Measurements from ENCODE around the gene PLIN5. TPM values are rescaled to one million over a fixed set of nuclear protein-coding genes. Genes with fewer than 3 reads are reported as not detected.

PLIN5 gene
- total and polyA plus RNA-seq, 2 donors (not counting 1 experiment from before 2014, with no cell fraction given) = not detected

DNA sequence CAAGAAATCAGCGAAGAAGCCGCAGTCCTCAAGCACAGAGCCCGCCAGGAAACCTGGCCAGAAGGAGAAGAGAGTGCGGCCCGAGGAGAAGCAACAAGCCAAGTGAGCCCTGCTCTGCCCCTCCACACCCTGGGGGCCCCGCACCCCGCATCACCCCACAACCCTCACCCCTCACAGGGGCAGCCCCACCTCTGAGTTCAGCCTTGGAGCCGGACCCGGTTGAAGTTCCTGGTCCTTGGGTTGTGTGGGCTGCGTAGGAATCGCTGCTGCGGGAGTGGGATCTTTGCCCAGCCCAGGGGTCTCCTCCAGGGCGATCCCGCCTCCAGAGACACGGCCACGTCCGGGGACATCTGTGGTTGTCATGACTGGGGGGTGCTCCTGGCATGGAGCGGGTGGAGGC is 38.7 kb downstream of the PLIN5 start:
- no peaks in the 10 kb centered on the region for H3K79me2 ChIP-seq (ENCODE audit: control insufficient read depth, insufficient read depth, low read length)
- no peak overlapping the region for H3K4me2 ChIP-seq (ENCODE audit: extremely low read depth, insufficient read depth, low read length)
- H4K20me1 ChIP-seq (ENCODE audit: control insufficient read depth, extremely low read depth, insufficient read depth, low read length) = no peaks in the 10 kb centered on the region
- H3K36me3 ChIP-seq (ENCODE audit: control insufficient read depth, insufficient read depth, low read length) = peaks cover 38% of the 10 kb centered on the region
- no peak overlapping the region for H3K9ac ChIP-seq (ENCODE audit: insufficient read depth, low read length)
- TF ChIP-seq, protein P1, sequence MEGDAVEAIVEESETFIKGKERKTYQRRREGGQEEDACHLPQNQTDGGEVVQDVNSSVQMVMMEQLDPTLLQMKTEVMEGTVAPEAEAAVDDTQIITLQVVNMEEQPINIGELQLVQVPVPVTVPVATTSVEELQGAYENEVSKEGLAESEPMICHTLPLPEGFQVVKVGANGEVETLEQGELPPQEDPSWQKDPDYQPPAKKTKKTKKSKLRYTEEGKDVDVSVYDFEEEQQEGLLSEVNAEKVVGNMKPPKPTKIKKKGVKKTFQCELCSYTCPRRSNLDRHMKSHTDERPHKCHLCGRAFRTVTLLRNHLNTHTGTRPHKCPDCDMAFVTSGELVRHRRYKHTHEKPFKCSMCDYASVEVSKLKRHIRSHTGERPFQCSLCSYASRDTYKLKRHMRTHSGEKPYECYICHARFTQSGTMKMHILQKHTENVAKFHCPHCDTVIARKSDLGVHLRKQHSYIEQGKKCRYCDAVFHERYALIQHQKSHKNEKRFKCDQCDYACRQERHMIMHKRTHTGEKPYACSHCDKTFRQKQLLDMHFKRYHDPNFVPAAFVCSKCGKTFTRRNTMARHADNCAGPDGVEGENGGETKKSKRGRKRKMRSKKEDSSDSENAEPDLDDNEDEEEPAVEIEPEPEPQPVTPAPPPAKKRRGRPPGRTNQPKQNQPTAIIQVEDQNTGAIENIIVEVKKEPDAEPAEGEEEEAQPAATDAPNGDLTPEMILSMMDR (conservative IDR thresholded peaks at IDR 0.05 in 1 of 2, IDR thresholded peaks at IDR 0.05 in 1 of 2; ENCODE audit: low read depth in 1 of 2, low read length in 2 of 2) = no peak
- no peak for TF ChIP-seq EZH2 (IDR thresholded peaks at IDR 0.05; ENCODE audit: low read length, missing control alignments)
- H3K27me3 ChIP-seq (ENCODE audit: control insufficient read depth, insufficient read depth, low read length) = no peaks in the 10 kb centered on the region
- no peak overlapping the region for H3K27ac ChIP-seq (ENCODE audit: insufficient read depth, low read length)
- no peaks in the 10 kb centered on the region for H3K9me3 ChIP-seq (ENCODE audit: control insufficient read depth, insufficient read depth, low read depth, low read length)
- H3K4me3 ChIP-seq (replicated peaks in 1 of 4; ENCODE audit: control extremely low read depth in 1 of 4, insufficient read depth in 1 of 4, low read depth in 3 of 4, low read length in 4 of 4) = no peak overlapping the region
- H3K4me1 ChIP-seq (ENCODE audit: control insufficient read depth, extremely low read depth, insufficient read depth, low read length) = no peaks in the 10 kb centered on the region
- no peak for DNase-seq (ENCODE audit: low read depth in 2 of 2)
- no peak overlapping the region for H2AFZ ChIP-seq (ENCODE audit: low read length)

DNA sequence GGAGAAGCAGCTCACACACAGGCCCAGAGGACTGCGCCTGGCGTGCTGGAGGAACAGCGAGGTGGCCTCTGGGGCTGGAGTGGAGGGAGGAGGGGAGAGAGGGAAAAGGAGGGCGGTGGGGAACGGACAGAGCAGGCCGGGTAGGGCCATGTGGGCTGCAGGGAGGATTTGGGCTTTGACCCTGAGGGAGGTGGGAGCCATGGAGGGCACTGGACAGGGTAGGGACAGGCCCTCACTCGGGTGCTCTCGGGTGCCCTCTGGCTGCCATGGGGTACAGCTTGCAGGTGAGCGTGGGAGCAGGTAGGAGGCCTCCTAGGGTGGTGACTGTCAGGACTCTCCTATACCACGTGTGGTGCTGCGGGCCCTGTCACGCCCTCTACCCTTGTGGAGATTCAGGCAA is 39.6 kb downstream of the PLIN5 start:
- Histone ChIP-seq H3K9me3 (ENCODE audit: control insufficient read depth, insufficient read depth, low read depth, low read length) (no peaks in the 10 kb centered on the region), H3K27me3 (ENCODE audit: control insufficient read depth, insufficient read depth, low read length) (no peaks in the 10 kb centered on the region), H3K4me2 (ENCODE audit: extremely low read depth, insufficient read depth, low read length) (no peak overlapping the region), H3K27ac (ENCODE audit: insufficient read depth, low read length) (no peak overlapping the region), H2AFZ (ENCODE audit: low read length) (no peak overlapping the region), H3K4me3 (replicated peaks in 1 of 4; ENCODE audit: control extremely low read depth in 1 of 4, insufficient read depth in 1 of 4, low read depth in 3 of 4, low read length in 4 of 4) (no peak overlapping the region), H3K79me2 (ENCODE audit: control insufficient read depth, insufficient read depth, low read length) (no peaks in the 10 kb centered on the region), H3K4me1 (ENCODE audit: control insufficient read depth, extremely low read depth, insufficient read depth, low read length) (no peaks in the 10 kb centered on the region), H3K36me3 (ENCODE audit: control insufficient read depth, insufficient read depth, low read length) (peaks cover 36% of the 10 kb centered on the region), H3K9ac (ENCODE audit: insufficient read depth, low read length) (no peak overlapping the region), H4K20me1 (ENCODE audit: control insufficient read depth, extremely low read depth, insufficient read depth, low read length) (no peaks in the 10 kb centered on the region)
- no peak for DNase-seq (ENCODE audit: low read depth in 2 of 2)
- no peak for TF ChIP-seq EZH2 (IDR thresholded peaks at IDR 0.05; ENCODE audit: low read length, missing control alignments)
- TF ChIP-seq, protein P1 (conservative IDR thresholded peaks at IDR 0.05 in 1 of 2, IDR thresholded peaks at IDR 0.05 in 1 of 2; ENCODE audit: low read depth in 1 of 2, low read length in 2 of 2) = no peak

DNA sequence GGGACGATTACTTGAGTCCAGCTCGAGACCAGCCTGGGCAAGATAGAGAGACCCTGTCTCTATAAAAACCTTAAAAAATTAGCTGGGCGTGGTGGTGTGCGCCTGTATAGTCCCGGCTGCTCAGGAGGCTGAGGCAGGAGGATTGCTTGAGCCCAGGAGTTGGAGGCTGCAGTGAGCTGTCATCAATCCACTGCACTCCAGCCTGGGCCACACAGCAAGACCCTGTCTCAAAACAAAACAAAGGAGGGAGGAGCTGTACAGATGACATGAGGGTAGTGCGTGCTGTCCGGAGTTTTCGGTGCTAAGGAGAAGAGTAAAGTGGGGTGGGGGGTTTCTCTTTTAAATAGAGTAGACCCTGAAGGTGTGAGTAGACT is 40.3 kb downstream of the PLIN5 start:
- H3K36me3 ChIP-seq (ENCODE audit: control insufficient read depth, insufficient read depth, low read length) = peaks cover 35% of the 10 kb centered on the region
- no peaks in the 10 kb centered on the region for H3K4me1 ChIP-seq (ENCODE audit: control insufficient read depth, extremely low read depth, insufficient read depth, low read length)
- no peaks in the 10 kb centered on the region for H4K20me1 ChIP-seq (ENCODE audit: control insufficient read depth, extremely low read depth, insufficient read depth, low read length)
- H3K9ac ChIP-seq (ENCODE audit: insufficient read depth, low read length) = no peak overlapping the region
- H3K4me2 ChIP-seq (ENCODE audit: extremely low read depth, insufficient read depth, low read length) = no peak overlapping the region
- no peak for DNase-seq (ENCODE audit: low read depth in 2 of 2)
- TF ChIP-seq, protein P1 (conservative IDR thresholded peaks at IDR 0.05 in 1 of 2, IDR thresholded peaks at IDR 0.05 in 1 of 2; ENCODE audit: low read depth in 1 of 2, low read length in 2 of 2) = no peak
- TF ChIP-seq EZH2 (IDR thresholded peaks at IDR 0.05; ENCODE audit: low read length, missing control alignments) = no peak
- H3K27ac ChIP-seq (ENCODE audit: insufficient read depth, low read length) = no peak overlapping the region
- no peak overlapping the region for H2AFZ ChIP-seq (ENCODE audit: low read length)
- H3K79me2 ChIP-seq (ENCODE audit: control insufficient read depth, insufficient read depth, low read length) = no peaks in the 10 kb centered on the region
- H3K27me3 ChIP-seq (ENCODE audit: control insufficient read depth, insufficient read depth, low read length) = no peaks in the 10 kb centered on the region
- no peaks in the 10 kb centered on the region for H3K9me3 ChIP-seq (ENCODE audit: control insufficient read depth, insufficient read depth, low read depth, low read length)
- no peak overlapping the region for H3K4me3 ChIP-seq (replicated peaks in 1 of 4; ENCODE audit: control extremely low read depth in 1 of 4, insufficient read depth in 1 of 4, low read depth in 3 of 4, low read length in 4 of 4)
